PC-3 (cell line): ENCODE data around the gene CYP4F22. TPM values are rescaled to one million over a fixed set of nuclear protein-coding genes. Genes with fewer than 3 reads are reported as not detected.

Experiments used
- ATAC-seq: fragments of 200-7000 bp; cut with Tn5 transposase; 2 replicates; pipeline ENCODE4 v1.9.1; 2020; ENCODE audit warnings: mild to moderate bottlenecking, moderate library complexity
- BruUV-seq: library from RNA; stranded (reverse); fragments of 400-500 nt; replicated peaks from 2 replicates; lab custom pipeline; 2021; lab: Mats Ljungman, UMichigan
- CTCF ChIA-PET: fragments of 300-600 bp; sonication (Branson Sonifier 250); formaldehyde crosslinking; loops from one replicate; lab custom pipeline; 2022; ENCODE audit warnings: antibody characterized with exemption; lab: Charles Lee
- POLR2A ChIA-PET: fragments of 300-600 bp; sonication (Branson Sonifier 250); formaldehyde crosslinking; loops from one replicate; lab custom pipeline; 2022; ENCODE audit warnings: antibody characterized with exemption; ENCODE audit not compliant: unreplicated experiment; lab: Charles Lee
- DNase-seq: peaks from one replicate; pipeline ENCODE4 v3.0.0-alpha.2; 2015
- H2AFZ ChIP-seq: fragments of 300-600 bp; sonication (generic); 2 replicates; pipeline ENCODE4 v1.6.0; 2016; ENCODE audit warnings: antibody characterized with exemption, low read length
- H3F3A ChIP-seq: fragments of 300-600 bp; sonication (generic); one replicate; pipeline ENCODE4 v1.6.0; 2017; ENCODE audit warnings: antibody characterized with exemption, low read length, control low read depth, mild to moderate bottlenecking; ENCODE audit not compliant: unreplicated experiment
- H3K27ac ChIP-seq: fragments of 300-600 bp; sonication (generic); 2 replicates; pipeline ENCODE4 v1.5.1; 2016; ENCODE audit warnings: mild to moderate bottlenecking, low read length
- H3K27me3 ChIP-seq: fragments of 300-600 bp; sonication (generic); 2 replicates; pipeline ENCODE4 v1.6.1; 2016; ENCODE audit warnings: low read length, mixed read lengths
- H3K36me3 ChIP-seq: fragments of 300-600 bp; sonication (generic); 2 replicates; pipeline ENCODE4 v1.6.1; 2016; ENCODE audit warnings: low read depth, mixed run types, low read length, mixed read lengths
- H3K4me1 ChIP-seq: fragments of 300-600 bp; sonication (generic); 2 replicates; pipeline ENCODE4 v1.5.1; 2016; ENCODE audit warnings: low read length; ENCODE audit not compliant: insufficient read depth
- H3K4me2 ChIP-seq: fragments of 300-600 bp; sonication (generic); 2 replicates; pipeline ENCODE4 v1.6.0; 2016; ENCODE audit warnings: low read length
- H3K4me3 ChIP-seq: fragments of 300-600 bp; sonication (generic); 2 replicates; pipeline ENCODE4 v1.5.1; 2016; ENCODE audit warnings: mild to moderate bottlenecking, low read length, mixed read lengths
- H3K79me2 ChIP-seq: fragments of 300-600 bp; sonication (generic); 2 replicates; pipeline ENCODE4 v1.6.1; 2017; ENCODE audit warnings: low read length, mixed read lengths
- H3K9ac ChIP-seq: fragments of 300-600 bp; sonication (generic); 2 replicates; pipeline ENCODE4 v1.6.0; 2016; ENCODE audit warnings: mild to moderate bottlenecking, low read length
- H3K9me2 ChIP-seq: fragments of 300-600 bp; sonication (generic); replicated peaks from 2 replicates; pipeline ENCODE4 v1.6.1; 2016; ENCODE audit warnings: mixed run types, low read length, mixed read lengths
- H3K9me3 ChIP-seq: fragments of 300-600 bp; sonication (generic); 2 replicates; pipeline ENCODE4 v1.6.1; 2016; ENCODE audit warnings: low read length, mixed read lengths
- H4K20me1 ChIP-seq: fragments of 300-600 bp; sonication (generic); 2 replicates; pipeline ENCODE4 v1.6.1; 2016; ENCODE audit warnings: low read length, mixed read lengths
- EZH2 ChIP-seq: fragments of 300-600 bp; sonication (generic); IDR thresholded peaks from one replicate; pipeline ENCODE4 v1.6.1; 2017; ENCODE audit warnings: antibody characterized with exemption, mild to moderate bottlenecking, low read length; ENCODE audit not compliant: unreplicated experiment
- EZH2phosphoT487 ChIP-seq: fragments of 300-600 bp; sonication (generic); IDR thresholded peaks from 2 replicates; pipeline ENCODE4 v1.6.1; 2018; ENCODE audit warnings: mild to moderate bottlenecking, antibody characterized with exemption, low read length, borderline replicate concordance
- intact Hi-C: fragments of 100-400 bp; cut with micrococcal nuclease; formaldehyde crosslinking; loops from 2 replicates; pipeline ENCODE4 v1.9.0; 2023
- total RNA-seq: library from RNA; depleted of rRNA; stranded (reverse); fragments of >200 nt; gene quantifications from 2 replicates; pipeline ENCODE4 v1.2.3, GENCODE V29; 2014
- TF ChIP-seq, protein P1 (sequence below): fragments of 300-600 bp; sonication (generic); conservative IDR thresholded peaks from 2 replicates; pipeline ENCODE4 v1.5.1; 2017; ENCODE audit warnings: antibody characterized with exemption, low read depth, mild to moderate bottlenecking, low read length

Gene CYP4F22
- total RNA-seq, 1 experiment from 2014 or later: 0.07 TPM

DNA sequence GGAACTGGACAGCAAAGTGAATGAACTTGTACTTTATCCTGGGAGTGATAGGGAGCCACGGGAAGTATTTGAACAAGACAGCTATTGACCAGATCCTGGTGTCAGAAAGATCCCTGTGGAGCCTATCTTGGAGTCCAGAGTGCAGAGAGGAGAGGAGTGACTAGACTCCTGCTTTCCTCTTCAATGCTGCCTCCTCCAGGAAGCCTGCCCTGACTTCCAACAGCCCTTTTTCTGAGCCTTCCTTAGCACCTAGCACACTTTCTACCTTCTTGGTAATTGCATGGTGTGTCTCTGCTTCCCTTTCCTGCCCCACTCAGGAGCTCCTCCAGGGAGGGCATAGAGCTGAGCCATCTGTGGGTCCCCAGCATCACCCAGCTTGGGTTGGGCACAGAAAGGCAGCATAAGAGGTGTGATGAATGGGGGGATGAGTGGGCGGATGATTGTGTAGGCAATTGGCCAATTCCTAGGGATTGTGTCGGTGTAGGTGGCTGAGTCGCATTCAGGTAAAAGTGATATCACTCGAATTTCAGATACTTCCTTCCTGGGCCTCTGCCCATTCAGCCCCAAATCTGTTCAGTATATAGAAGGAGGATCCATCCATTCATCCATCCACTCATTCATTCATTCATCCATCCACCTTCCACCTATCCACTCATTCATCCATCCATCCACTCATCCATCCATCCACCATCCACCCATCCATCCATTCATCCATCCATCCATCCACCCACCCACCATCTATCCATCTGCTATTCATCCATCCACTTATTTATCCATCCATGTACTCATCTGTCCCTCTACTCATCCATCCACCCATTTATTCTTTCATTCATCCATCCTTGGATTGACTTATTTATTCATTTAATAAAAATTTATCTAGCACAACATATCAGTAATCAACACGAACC is 26.9 kb downstream of the CYP4F22 start:
- Histone ChIP-seq H3K27ac (no peak overlapping the region), H3K4me1 (peaks cover 6% of the 10 kb centered on the region; the same call in 1 of the 2 replicates), H3F3A (no peaks in the 10 kb centered on the region), H4K20me1 (no peaks in the 10 kb centered on the region), H3K79me2 (no peaks in the 10 kb centered on the region), H2AFZ (no peak overlapping the region), H3K9me3 (no peaks in the 10 kb centered on the region; the same call in 1 of the 2 replicates), H3K36me3 (no peaks in the 10 kb centered on the region), H3K9me2 (no peaks in the 10 kb centered on the region), H3K27me3 (peaks cover 3% of the 10 kb centered on the region; the same call in 1 of the 2 replicates), H3K9ac (no peak overlapping the region), H3K4me3 (no peak overlapping the region), H3K4me2 (no peak overlapping the region)
- intact Hi-C loops: no loop called here
- CTCF ChIA-PET: no interaction called here
- ATAC-seq (no peak), DNase-seq (no peak)
- TF ChIP-seq EZH2phosphoT487 (no peak), EZH2 (no peak)
- TF ChIP-seq, protein P1, sequence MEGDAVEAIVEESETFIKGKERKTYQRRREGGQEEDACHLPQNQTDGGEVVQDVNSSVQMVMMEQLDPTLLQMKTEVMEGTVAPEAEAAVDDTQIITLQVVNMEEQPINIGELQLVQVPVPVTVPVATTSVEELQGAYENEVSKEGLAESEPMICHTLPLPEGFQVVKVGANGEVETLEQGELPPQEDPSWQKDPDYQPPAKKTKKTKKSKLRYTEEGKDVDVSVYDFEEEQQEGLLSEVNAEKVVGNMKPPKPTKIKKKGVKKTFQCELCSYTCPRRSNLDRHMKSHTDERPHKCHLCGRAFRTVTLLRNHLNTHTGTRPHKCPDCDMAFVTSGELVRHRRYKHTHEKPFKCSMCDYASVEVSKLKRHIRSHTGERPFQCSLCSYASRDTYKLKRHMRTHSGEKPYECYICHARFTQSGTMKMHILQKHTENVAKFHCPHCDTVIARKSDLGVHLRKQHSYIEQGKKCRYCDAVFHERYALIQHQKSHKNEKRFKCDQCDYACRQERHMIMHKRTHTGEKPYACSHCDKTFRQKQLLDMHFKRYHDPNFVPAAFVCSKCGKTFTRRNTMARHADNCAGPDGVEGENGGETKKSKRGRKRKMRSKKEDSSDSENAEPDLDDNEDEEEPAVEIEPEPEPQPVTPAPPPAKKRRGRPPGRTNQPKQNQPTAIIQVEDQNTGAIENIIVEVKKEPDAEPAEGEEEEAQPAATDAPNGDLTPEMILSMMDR: no peak
- POLR2A ChIA-PET: no interaction called here
- BruUV-seq: no TSS peak

DNA sequence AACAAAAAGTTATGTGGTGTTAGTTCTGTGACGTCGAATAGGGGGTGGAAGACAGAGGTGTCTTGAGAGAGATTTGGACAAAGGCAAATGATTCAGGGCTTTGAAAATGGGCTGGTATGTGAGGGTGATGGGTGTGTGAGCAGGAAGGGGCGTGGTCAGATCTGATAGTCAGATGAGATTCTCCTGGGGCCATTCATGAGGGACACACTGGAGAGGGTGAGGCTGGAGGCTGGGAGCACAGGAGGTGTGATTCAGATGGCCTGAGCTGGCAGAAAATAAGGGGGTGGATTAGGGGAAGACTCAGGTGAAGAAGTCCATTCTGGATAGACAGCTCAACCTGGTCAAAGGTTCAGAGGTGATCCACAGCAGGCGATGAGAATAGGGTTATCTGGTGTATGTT is 28.0 kb downstream of the CYP4F22 start:
- Histone ChIP-seq H3K27me3 (peaks cover under 1% of the 10 kb centered on the region; the same call in 1 of the 2 replicates), H3K27ac (no peak overlapping the region), H3K9ac (no peak overlapping the region), H3K4me2 (no peak overlapping the region), H3K79me2 (no peaks in the 10 kb centered on the region), H3F3A (no peaks in the 10 kb centered on the region), H3K36me3 (no peaks in the 10 kb centered on the region), H3K4me1 (peaks cover 6% of the 10 kb centered on the region; the same call in 1 of the 2 replicates), H4K20me1 (no peaks in the 10 kb centered on the region), H3K9me3 (no peaks in the 10 kb centered on the region; the same call in 1 of the 2 replicates), H3K9me2 (no peaks in the 10 kb centered on the region), H3K4me3 (no peak overlapping the region), H2AFZ (no peak overlapping the region)
- ChIA-PET POLR2A (no interaction called here), CTCF (no interaction called here)
- no peak for DNase-seq
- no TSS peak for BruUV-seq
- ATAC-seq: no peak
- TF ChIP-seq EZH2 (no peak), EZH2phosphoT487 (no peak)
- TF ChIP-seq, protein P1: no peak
- intact Hi-C loops: no loop called here

DNA sequence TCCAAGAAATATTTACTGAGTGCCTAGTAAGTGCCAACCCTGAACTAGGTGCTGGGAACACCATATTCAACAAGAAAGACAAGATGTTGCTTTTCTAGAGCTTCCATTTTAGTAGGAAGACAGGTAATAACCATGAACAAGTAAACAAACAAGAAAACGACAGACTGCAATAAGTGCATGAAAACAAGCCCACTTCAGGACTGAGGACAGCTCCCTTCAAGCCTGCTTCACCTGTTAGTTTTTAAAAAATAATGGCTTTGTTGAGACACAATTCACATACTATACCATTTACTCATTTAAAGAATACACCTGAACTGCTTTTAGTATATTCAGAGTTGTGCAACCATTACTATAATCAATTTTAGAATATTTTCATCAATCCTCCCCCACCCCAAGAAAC is 30.4 kb downstream of the CYP4F22 start:
- Histone ChIP-seq H3K4me1 (no peaks in the 10 kb centered on the region), H3K9me3 (no peaks in the 10 kb centered on the region; the same call in 1 of the 2 replicates), H3K4me2 (no peak overlapping the region), H4K20me1 (no peaks in the 10 kb centered on the region), H3K36me3 (no peaks in the 10 kb centered on the region), H3K4me3 (no peak overlapping the region), H3K79me2 (no peaks in the 10 kb centered on the region), H3F3A (no peaks in the 10 kb centered on the region), H3K9me2 (no peaks in the 10 kb centered on the region), H3K27ac (no peak overlapping the region), H2AFZ (no peak overlapping the region), H3K27me3 (no peaks in the 10 kb centered on the region; the same call in 1 of the 2 replicates), H3K9ac (no peak overlapping the region)
- DNase-seq (peak; percentile 30), ATAC-seq (no peak)
- intact Hi-C loops: no loop called here
- POLR2A ChIA-PET: no interaction called here
- BruUV-seq: no TSS peak
- CTCF ChIA-PET: no interaction called here
- TF ChIP-seq EZH2phosphoT487: no peak
- TF ChIP-seq, protein P1: no peak
- no peak for TF ChIP-seq EZH2
